Smooth muscle cell of the umbilical artery (primary cell): ENCODE measurements around the gene SERPINA10. TPM values are rescaled to one million over a fixed set of nuclear protein-coding genes. Genes with fewer than 3 reads are reported as not detected.

Source experiments
- total RNA-seq: library from RNA; depleted of rRNA; stranded (reverse); fragments of >200 nt; gene quantifications from 2 replicates; pipeline ENCODE4 v1.2.3, GENCODE V29; 2014

SERPINA10 gene
- total RNA-seq = not detected in 2 replicates

GRCh38 chr14:94292872-94293577 is at the start of gene SERPINA10:
TSS of gene SERPINA10 (minus strand) at chr14:94293268. CDS start at chr14:94290593, 2,675 bp downstream.

GRCh38 chr14:94322648-94323570 is 29.8 kb upstream of the SERPINA10 start, which contains the start of gene SERPINA6:
TSS of gene SERPINA6 (minus strand) at chr14:94323336. CDS start at chr14:94314648, 8,688 bp downstream.

Other genes with a start within 250 kb of the SERPINA10 start
- 138 and 168 TPM in 2 replicates for gene DDX24, start 212.1 kb downstream of the SERPINA10 start, total RNA-seq
- 11.0 and 22.0 TPM in 2 replicates for gene IFI27L1, start 212.0 kb downstream of the SERPINA10 start, total RNA-seq
- gene IFI27, start 182.5 kb downstream of the SERPINA10 start, total RNA-seq = 21.5 and 34.1 TPM in 2 replicates
- gene IFI27L2, start 163.7 kb downstream of the SERPINA10 start, total RNA-seq = 39.6 and 181 TPM in 2 replicates
- gene PPP4R4, start 118.9 kb downstream of the SERPINA10 start, total RNA-seq = 1.4 and 2.7 TPM in 2 replicates
- gene SERPINA6, start 30.1 kb upstream of the SERPINA10 start, total RNA-seq = not detected in 2 replicates
- gene SERPINA2, start 73.4 kb upstream of the SERPINA10 start, total RNA-seq = not detected in 2 replicates
- gene SERPINA1, start 95.3 kb upstream of the SERPINA10 start, total RNA-seq = 0.30 and 0.32 TPM in 2 replicates
- not detected in 2 replicates for gene SERPINA11, start 159.5 kb upstream of the SERPINA10 start, total RNA-seq
- gene SERPINA9, start 182.9 kb upstream of the SERPINA10 start, total RNA-seq = not detected in 2 replicates
- not detected in 2 replicates for gene SERPINA12, start 216.2 kb upstream of the SERPINA10 start, total RNA-seq